EL (cell line): ENCODE measurements around the gene DIPK1B.

Experiments
- DNase-seq: peaks from one replicate; pipeline ENCODE4 v3.0.0-alpha.2; 2016

Gene DIPK1B

GRCh38 chr9:136686794-136687711, 25.3 kb upstream of the DIPK1B start, which contains the start of gene AGPAT2:
TSS of gene AGPAT2 (minus strand) at chr9:136687457. CDS start at chr9:136687357, 100 bp downstream.
- DNase-seq = peak; percentile 60

- no peak for DNase-seq
Measured at GRCh38 chr9:136687721-136688223, 24.6 kb upstream of the DIPK1B start.

- DNase-seq = no peak
Measured at GRCh38 chr9:136688274-136689107, 23.9 kb upstream of the DIPK1B start.

- DNase-seq = no peak
Measured at GRCh38 chr9:136689108-136689460, 23.3 kb upstream of the DIPK1B start.

- no peak for DNase-seq
Measured at GRCh38 chr9:136690104-136690805, 22.1 kb upstream of the DIPK1B start.

GRCh38 chr9:136690806-136691261, 21.5 kb upstream of the DIPK1B start:
- no peak for DNase-seq

GRCh38 chr9:136691316-136692184, 20.8 kb upstream of the DIPK1B start:
- DNase-seq = no peak

GRCh38 chr9:136692185-136693134, 19.9 kb upstream of the DIPK1B start:
- DNase-seq = no peak

GRCh38 chr9:136693135-136693489, 19.3 kb upstream of the DIPK1B start:
- no peak for DNase-seq

- DNase-seq = peak; percentile 51
Measured at GRCh38 chr9:136693490-136694162, 18.7 kb upstream of the DIPK1B start.

GRCh38 chr9:136694163-136694871, 18.1 kb upstream of the DIPK1B start:
- peak; percentile 47 for DNase-seq

- no peak for DNase-seq
Measured at GRCh38 chr9:136694872-136695247, 17.5 kb upstream of the DIPK1B start.

- no peak for DNase-seq
Measured at GRCh38 chr9:136695435-136695895, 16.9 kb upstream of the DIPK1B start.

- DNase-seq = no peak
Measured at GRCh38 chr9:136695955-136696354, 16.4 kb upstream of the DIPK1B start.

- DNase-seq = no peak
Measured at GRCh38 chr9:136696502-136696901, 15.9 kb upstream of the DIPK1B start.

- no peak for DNase-seq
Measured at GRCh38 chr9:136697146-136697820, 15.1 kb upstream of the DIPK1B start.

GRCh38 chr9:136697821-136698526, 14.4 kb upstream of the DIPK1B start:
- DNase-seq = no peak

- no peak for DNase-seq
Measured at GRCh38 chr9:136698635-136699246, 13.6 kb upstream of the DIPK1B start.
